PC-3 (cell line): ENCODE data around the gene MARCHF3. TPM values are rescaled to one million over a fixed set of nuclear protein-coding genes. Genes with fewer than 3 reads are reported as not detected.

Experiments used
- ATAC-seq: fragments of 200-7000 bp; cut with Tn5 transposase; 2 replicates; pipeline ENCODE4 v1.9.1; 2020; ENCODE audit warnings: mild to moderate bottlenecking, moderate library complexity
- BruUV-seq: library from RNA; stranded (reverse); fragments of 400-500 nt; replicated peaks from 2 replicates; lab custom pipeline; 2021; lab: Mats Ljungman, UMichigan
- CTCF ChIA-PET: fragments of 300-600 bp; sonication (Branson Sonifier 250); formaldehyde crosslinking; loops from one replicate; lab custom pipeline; 2022; ENCODE audit warnings: antibody characterized with exemption; lab: Charles Lee
- POLR2A ChIA-PET: fragments of 300-600 bp; sonication (Branson Sonifier 250); formaldehyde crosslinking; loops from one replicate; lab custom pipeline; 2022; ENCODE audit warnings: antibody characterized with exemption; ENCODE audit not compliant: unreplicated experiment; lab: Charles Lee
- DNase-seq: peaks from one replicate; pipeline ENCODE4 v3.0.0-alpha.2; 2015
- H2AFZ ChIP-seq: fragments of 300-600 bp; sonication (generic); 2 replicates; pipeline ENCODE4 v1.6.0; 2016; ENCODE audit warnings: antibody characterized with exemption, low read length
- H3F3A ChIP-seq: fragments of 300-600 bp; sonication (generic); one replicate; pipeline ENCODE4 v1.6.0; 2017; ENCODE audit warnings: antibody characterized with exemption, low read length, control low read depth, mild to moderate bottlenecking; ENCODE audit not compliant: unreplicated experiment
- H3K27ac ChIP-seq: fragments of 300-600 bp; sonication (generic); 2 replicates; pipeline ENCODE4 v1.5.1; 2016; ENCODE audit warnings: mild to moderate bottlenecking, low read length
- H3K27me3 ChIP-seq: fragments of 300-600 bp; sonication (generic); 2 replicates; pipeline ENCODE4 v1.6.1; 2016; ENCODE audit warnings: low read length, mixed read lengths
- H3K36me3 ChIP-seq: fragments of 300-600 bp; sonication (generic); 2 replicates; pipeline ENCODE4 v1.6.1; 2016; ENCODE audit warnings: low read depth, mixed run types, low read length, mixed read lengths
- H3K4me1 ChIP-seq: fragments of 300-600 bp; sonication (generic); 2 replicates; pipeline ENCODE4 v1.5.1; 2016; ENCODE audit warnings: low read length; ENCODE audit not compliant: insufficient read depth
- H3K4me2 ChIP-seq: fragments of 300-600 bp; sonication (generic); 2 replicates; pipeline ENCODE4 v1.6.0; 2016; ENCODE audit warnings: low read length
- H3K4me3 ChIP-seq: fragments of 300-600 bp; sonication (generic); 2 replicates; pipeline ENCODE4 v1.5.1; 2016; ENCODE audit warnings: mild to moderate bottlenecking, low read length, mixed read lengths
- H3K79me2 ChIP-seq: fragments of 300-600 bp; sonication (generic); 2 replicates; pipeline ENCODE4 v1.6.1; 2017; ENCODE audit warnings: low read length, mixed read lengths
- H3K9ac ChIP-seq: fragments of 300-600 bp; sonication (generic); 2 replicates; pipeline ENCODE4 v1.6.0; 2016; ENCODE audit warnings: mild to moderate bottlenecking, low read length
- H3K9me2 ChIP-seq: fragments of 300-600 bp; sonication (generic); replicated peaks from 2 replicates; pipeline ENCODE4 v1.6.1; 2016; ENCODE audit warnings: mixed run types, low read length, mixed read lengths
- H3K9me3 ChIP-seq: fragments of 300-600 bp; sonication (generic); 2 replicates; pipeline ENCODE4 v1.6.1; 2016; ENCODE audit warnings: low read length, mixed read lengths
- H4K20me1 ChIP-seq: fragments of 300-600 bp; sonication (generic); 2 replicates; pipeline ENCODE4 v1.6.1; 2016; ENCODE audit warnings: low read length, mixed read lengths
- CTCF ChIP-seq: fragments of 300-600 bp; sonication (generic); conservative IDR thresholded peaks from 2 replicates; pipeline ENCODE4 v1.5.1; 2017; ENCODE audit warnings: antibody characterized with exemption, low read depth, mild to moderate bottlenecking, low read length
- EZH2 ChIP-seq: fragments of 300-600 bp; sonication (generic); IDR thresholded peaks from one replicate; pipeline ENCODE4 v1.6.1; 2017; ENCODE audit warnings: antibody characterized with exemption, mild to moderate bottlenecking, low read length; ENCODE audit not compliant: unreplicated experiment
- EZH2phosphoT487 ChIP-seq: fragments of 300-600 bp; sonication (generic); IDR thresholded peaks from 2 replicates; pipeline ENCODE4 v1.6.1; 2018; ENCODE audit warnings: mild to moderate bottlenecking, antibody characterized with exemption, low read length, borderline replicate concordance
- intact Hi-C: fragments of 100-400 bp; cut with micrococcal nuclease; formaldehyde crosslinking; loops from 2 replicates; pipeline ENCODE4 v1.9.0; 2023
- total RNA-seq: library from RNA; depleted of rRNA; stranded (reverse); fragments of >200 nt; gene quantifications from 2 replicates; pipeline ENCODE4 v1.2.3, GENCODE V29; 2014

The MARCHF3 gene
- total RNA-seq, 1 experiment from 2014 or later: 2.5 TPM

DNA sequence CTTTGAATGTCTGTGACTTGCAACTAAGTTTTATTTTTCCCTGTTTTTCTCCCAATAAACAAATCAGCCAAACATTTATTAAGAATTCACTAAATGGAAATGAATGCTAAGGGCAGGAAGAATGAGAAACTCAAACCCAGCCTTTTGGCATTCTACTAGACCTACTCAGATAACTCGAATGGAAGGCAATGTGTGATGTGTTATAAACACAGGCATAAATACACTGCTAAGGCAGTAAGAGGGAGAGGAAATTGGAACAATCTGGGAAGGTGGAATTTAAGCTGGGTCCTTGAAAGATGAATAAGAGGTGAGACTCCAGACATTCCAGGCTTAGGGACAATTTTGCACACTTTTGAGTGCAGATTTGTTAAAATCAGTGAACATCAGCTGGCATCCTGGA is 34.7 kb downstream of the MARCHF3 start:
- Histone ChIP-seq H3K27me3 (no peaks in the 10 kb centered on the region), H3K9me3 (no peaks in the 10 kb centered on the region), H2AFZ (no peak overlapping the region), H3K27ac (no peak overlapping the region), H3K36me3 (no peaks in the 10 kb centered on the region), H4K20me1 (no peaks in the 10 kb centered on the region), H3K4me1 (no peaks in the 10 kb centered on the region), H3K79me2 (no peaks in the 10 kb centered on the region), H3K4me3 (no peak overlapping the region), H3K4me2 (no peak overlapping the region), H3K9ac (no peak overlapping the region), H3F3A (no peaks in the 10 kb centered on the region), H3K9me2 (no peaks in the 10 kb centered on the region)
- BruUV-seq: no TSS peak
- no peak for DNase-seq
- TF ChIP-seq EZH2: no peak
- no peak for TF ChIP-seq CTCF
- TF ChIP-seq EZH2phosphoT487: no peak
- POLR2A ChIA-PET: no interaction called here
- intact Hi-C loops: no loop called here
- no peak for ATAC-seq
- CTCF ChIA-PET: no interaction called here

GRCh38 chr5:126995039-126995438 is 35.3 kb downstream of the MARCHF3 start:
- no peak for DNase-seq
- Histone ChIP-seq H2AFZ (no peak overlapping the region), H3K36me3 (no peaks in the 10 kb centered on the region), H3K4me1 (no peaks in the 10 kb centered on the region), H4K20me1 (no peaks in the 10 kb centered on the region), H3F3A (no peaks in the 10 kb centered on the region), H3K9me2 (no peaks in the 10 kb centered on the region), H3K27ac (no peak overlapping the region), H3K27me3 (no peaks in the 10 kb centered on the region), H3K4me2 (no peak overlapping the region), H3K79me2 (no peaks in the 10 kb centered on the region), H3K9ac (no peak overlapping the region), H3K9me3 (no peaks in the 10 kb centered on the region), H3K4me3 (no peak overlapping the region)
- CTCF ChIA-PET: no interaction called here
- intact Hi-C loops: no loop called here
- POLR2A ChIA-PET: no interaction called here
- TF ChIP-seq EZH2phosphoT487: no peak
- no TSS peak for BruUV-seq
- ATAC-seq: no peak

DNA sequence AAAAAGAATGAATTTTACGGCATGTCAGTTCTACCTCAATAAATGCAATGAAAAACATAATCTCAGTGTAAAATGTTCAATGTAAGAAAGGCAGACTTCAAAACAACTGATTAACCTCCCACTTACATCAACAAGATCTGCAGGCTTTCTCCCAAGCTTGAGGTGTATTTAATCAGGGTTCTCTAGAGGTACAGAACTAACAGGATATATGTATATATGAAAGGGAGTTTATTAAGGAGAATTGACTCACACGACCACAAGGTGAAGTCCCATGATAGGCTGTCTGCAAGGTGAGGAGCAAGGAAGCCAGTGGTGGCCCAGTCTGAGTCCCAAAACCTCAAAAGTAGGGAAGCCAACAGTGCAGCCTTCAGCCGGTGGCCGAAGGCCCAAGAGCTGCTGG is 35.9 kb downstream of the MARCHF3 start:
- H4K20me1 ChIP-seq: no peaks in the 10 kb centered on the region
- H3F3A ChIP-seq: no peaks in the 10 kb centered on the region
- no peak overlapping the region for H3K27ac ChIP-seq
- no peaks in the 10 kb centered on the region for H3K4me1 ChIP-seq
- no TSS peak for BruUV-seq
- ATAC-seq: no peak
- H3K9ac ChIP-seq: no peak overlapping the region
- DNase-seq: no peak
- H3K4me2 ChIP-seq: no peak overlapping the region
- H3K9me3 ChIP-seq: no peaks in the 10 kb centered on the region
- no peaks in the 10 kb centered on the region for H3K36me3 ChIP-seq
- no peaks in the 10 kb centered on the region for H3K79me2 ChIP-seq
- TF ChIP-seq EZH2phosphoT487 (no peak), CTCF (no peak), EZH2 (no peak)
- no peak overlapping the region for H2AFZ ChIP-seq
- H3K4me3 ChIP-seq: no peak overlapping the region
- POLR2A ChIA-PET: no interaction called here
- H3K27me3 ChIP-seq: no peaks in the 10 kb centered on the region
- CTCF ChIA-PET: no interaction called here
- no peaks in the 10 kb centered on the region for H3K9me2 ChIP-seq
- intact Hi-C loops: no loop called here
